GM04503 (cell line): ENCODE data around the gene BCL6B.
"Not testable (repeated sequence)": the region's sequence is repeated elsewhere in the genome, so short reads cannot be mapped to it uniquely, and the experiment has no call there.

Experiments used
- DNase-seq: peaks from one replicate; pipeline ENCODE4 v3.0.0-alpha.2; 2012; ENCODE audit warnings: low read depth

Gene BCL6B, protein sequence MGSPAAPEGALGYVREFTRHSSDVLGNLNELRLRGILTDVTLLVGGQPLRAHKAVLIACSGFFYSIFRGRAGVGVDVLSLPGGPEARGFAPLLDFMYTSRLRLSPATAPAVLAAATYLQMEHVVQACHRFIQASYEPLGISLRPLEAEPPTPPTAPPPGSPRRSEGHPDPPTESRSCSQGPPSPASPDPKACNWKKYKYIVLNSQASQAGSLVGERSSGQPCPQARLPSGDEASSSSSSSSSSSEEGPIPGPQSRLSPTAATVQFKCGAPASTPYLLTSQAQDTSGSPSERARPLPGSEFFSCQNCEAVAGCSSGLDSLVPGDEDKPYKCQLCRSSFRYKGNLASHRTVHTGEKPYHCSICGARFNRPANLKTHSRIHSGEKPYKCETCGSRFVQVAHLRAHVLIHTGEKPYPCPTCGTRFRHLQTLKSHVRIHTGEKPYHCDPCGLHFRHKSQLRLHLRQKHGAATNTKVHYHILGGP

DNA sequence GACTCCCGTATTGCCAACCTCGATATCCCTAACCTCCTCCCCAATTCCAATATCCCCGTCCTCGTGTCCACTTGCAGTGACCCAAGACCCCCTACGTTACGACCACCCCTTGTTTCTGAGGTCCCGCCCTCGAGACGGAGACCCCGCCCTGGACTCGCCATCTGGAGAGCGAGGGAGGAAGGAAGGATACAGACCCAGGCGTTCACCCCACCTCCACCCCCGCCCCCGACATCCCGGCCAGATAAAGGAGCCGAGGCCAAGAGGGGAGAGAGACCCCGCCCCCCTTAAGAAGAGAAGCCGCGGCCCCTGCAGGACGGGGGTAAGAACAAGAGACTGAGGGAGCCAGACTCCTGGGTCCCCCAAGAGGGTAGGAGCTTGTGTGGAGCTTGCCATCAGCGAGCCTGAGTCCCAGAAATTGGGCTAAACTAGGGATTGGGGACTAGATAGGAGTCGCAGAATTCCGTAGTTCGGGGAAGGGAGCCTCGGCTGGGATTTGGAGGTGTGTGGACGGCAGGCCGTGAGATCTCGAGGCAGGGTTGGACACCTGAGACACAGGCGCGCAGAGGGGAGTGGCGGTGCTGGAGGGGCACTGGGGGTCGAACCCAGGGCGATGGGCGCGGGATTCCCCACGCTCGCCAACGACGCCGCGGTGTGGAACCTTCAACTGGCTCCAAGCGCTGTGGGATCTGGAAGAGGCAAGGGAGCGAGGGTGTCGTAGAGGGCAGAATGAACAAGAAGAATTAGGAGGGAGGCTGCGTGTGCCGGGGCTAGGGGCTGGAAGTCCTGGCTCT, at the start of gene BCL6B:
Gene BCL6B (plus strand): TSS at position 270 of the 791 bp plus-strand sequence. CDS start 622 bp downstream, outside the sequence.
- DNase-seq, result no peak

DNA sequence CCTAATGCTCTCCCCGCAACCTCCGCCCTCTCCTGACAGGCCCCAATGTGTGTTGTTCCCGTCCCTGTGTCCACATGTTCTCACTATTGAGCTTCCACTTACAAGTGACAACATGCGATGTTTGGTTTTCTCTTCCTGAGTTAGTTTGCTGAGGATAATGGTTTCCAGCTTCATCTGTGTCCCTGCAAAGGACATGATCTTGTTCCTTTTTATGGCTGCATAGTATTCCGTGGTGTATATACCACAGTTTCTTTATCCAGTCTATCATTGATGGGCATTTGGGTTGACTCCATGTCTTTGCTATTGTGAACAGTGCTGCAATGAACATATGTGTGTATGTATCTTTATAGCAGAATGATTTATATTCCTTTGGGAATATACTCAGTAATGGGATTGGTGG, 43.4 kb upstream of the BCL6B start:
- not testable (repeated sequence) for DNase-seq

DNA sequence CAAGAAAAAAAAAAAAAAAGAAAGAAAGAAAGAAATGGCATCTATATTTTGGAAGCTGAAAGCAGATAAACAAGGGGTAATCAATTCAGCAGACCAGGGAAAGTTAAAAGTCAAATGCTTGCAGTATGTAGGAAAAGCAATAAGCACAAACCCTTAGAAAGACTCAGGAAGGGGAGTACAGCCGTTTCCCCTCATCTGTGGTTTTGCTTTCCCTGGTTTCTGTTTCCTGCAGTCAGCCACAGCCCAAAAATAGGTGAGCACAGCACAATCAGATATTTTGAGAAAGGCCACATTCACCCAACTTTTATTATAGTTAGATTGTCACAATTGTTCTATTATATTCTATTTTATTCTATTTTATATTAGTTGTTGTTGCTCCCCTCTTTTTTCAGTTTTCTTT, 41.4 kb upstream of the BCL6B start:
- DNase-seq, result no peak

DNA sequence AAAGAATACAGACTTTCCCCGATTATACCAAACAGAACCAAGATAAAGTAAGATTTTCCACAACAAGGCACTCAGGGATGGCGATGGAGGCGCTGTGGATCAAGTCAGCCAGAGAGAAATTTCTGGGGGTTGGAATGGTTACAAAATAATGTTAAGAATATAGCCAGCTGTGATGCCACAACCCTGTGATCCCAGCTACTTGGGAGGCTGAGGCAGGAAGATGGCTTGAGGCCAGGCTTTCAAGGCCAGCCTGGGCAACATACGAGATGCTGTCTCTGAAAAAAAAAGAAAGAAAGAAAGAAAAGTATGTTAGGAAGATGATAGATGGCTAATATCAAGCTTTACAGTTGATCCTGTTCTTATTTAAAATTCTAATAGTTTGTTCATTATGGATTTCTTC, 37.6 kb upstream of the BCL6B start:
- DNase-seq, result no peak

DNA sequence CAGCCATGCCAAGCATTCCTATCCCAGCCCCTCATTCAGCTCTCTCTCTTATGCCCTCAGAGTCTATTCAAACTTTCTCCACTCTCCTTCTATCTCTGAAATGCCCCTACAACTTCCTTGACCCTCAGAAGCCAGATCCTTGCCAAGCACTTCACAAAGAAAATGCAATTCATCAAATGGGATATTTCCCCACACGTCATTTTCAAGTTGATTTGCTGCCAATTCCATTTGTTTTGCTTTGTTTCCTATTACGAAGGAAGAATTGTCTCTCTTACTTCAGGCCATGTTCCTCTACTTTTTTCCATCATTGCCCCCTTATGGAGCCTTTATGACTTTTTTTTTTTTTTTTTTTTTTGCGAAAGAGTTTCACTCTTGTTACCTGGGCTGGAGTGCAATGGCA, 36.2 kb upstream of the BCL6B start:
- no peak for DNase-seq

DNA sequence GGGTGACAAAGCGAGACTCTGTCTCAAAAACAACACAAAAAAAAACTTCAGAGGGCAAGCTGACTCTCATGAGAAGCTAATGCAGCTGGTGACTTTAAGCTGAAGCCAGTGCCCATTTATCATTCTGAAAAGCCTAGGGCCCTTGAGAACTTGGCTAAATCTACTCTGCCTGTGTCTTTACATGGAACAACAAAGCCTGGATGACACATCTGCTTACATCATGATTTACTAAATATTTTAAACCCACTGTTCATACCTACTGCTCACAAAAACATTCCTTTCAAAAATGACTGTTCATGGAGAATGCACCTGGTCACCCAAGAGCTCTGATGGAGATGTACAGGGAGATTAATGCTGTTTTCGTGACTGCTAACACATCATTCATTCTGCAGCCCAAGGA, 33.1 kb upstream of the BCL6B start:
- no peak for DNase-seq

DNA sequence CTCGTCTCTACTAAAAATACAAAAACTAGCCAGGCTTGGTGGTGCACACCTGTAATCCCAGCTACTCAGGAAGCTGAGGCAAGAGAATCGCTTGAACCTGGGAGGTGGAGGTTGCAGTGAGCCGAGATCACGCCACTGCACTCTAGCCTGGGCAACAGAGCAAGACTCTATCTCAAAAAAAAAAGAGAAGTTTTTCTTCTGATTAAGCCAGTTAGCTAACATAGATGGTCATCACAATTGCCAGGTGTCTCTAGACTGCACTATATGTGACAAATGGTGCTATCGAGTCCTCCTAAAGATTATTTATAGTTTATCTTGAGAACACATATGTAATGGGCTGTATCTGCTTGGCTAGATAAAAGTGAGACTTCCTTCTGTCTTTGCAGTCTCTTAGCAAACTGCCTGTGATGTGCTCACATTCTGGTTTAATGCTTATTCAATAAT, 29.2 kb upstream of the BCL6B start:
- DNase-seq, result not testable (repeated sequence)

DNA sequence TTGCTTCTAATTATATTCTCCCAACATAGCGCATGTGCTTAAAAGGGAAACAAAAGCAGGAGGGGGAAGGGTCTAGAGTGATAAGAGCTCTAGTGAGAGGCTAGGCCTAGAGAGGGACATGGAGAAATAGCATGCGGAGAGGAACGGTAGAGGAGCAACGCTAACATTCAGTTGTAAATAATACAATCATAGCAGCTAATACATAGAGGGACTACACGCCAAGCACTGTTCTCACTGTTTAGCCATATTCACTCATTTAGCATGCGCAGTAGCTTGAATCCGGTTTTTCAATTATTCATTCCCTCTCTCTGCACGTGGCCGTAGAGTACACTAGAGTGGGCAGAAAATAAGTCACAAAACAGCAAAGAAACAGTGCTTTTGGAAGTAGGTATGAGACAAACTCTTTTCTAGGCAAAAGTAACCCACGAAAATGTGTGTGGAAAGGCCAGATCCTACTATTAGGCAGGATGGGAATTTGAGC, 28.7 kb upstream of the BCL6B start:
- no peak for DNase-seq

DNA sequence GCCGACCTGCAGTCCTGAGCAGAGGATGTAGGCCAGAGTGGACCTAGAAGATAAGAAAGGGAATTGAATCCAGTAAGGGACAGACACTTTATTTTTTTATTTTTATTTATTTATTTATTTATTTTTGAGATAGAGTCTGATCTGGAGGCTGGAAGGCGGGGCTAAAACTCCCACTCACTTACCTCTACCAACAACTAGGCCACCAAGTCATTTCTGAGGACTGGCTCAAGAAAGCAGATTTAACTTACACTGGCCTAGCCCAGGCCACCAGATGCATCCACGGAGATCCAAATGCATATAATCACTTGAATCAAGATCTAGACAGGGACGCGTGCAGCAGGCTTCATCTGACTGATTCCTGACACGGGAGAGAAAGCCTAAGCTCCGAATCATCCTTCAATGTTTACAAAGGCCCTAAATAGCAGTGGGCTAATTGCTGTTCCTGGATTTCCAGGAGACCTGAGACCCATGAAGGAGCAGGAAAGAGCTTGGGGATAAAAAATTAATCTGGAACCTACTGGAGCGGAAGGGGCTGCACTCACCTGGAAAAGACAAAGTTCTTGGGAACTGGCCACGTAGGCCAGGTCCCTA, 28.1 kb upstream of the BCL6B start:
- no peak for DNase-seq

DNA sequence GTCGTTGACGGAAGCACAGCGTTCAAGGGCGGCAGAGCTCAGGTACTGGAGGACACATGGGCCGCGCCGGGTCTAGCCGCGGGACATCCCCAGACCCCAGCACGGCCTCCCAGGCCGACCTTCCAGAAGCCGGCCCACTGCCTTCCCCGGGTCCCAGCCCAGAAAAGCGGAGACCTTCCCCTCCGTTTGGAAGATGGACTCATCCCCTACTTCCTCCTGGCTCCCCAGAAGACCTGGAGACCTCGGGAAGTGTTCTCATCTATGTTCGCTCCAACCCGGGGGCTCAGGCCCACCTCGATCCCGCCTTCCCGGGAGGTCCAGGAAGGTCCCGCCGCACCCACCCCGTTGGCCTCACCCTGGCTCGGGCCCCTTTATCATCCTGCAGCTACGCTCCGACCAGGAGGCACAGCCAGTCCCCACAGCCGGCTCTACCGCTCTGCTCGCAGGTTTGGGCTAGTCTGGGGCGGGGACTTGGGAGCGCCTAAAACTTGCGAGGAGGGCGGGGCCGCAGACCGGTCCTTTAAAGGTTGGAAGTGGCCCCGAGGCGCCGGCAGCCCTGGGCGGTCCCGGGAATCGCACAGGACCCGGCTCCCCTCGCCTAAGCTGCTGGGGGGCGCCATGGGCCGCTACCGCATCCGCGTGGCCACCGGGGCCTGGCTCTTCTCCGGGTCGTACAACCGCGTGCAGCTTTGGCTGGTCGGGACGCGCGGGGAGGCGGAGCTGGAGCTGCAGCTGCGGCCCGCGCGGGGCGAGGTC, 27.2 kb upstream of the BCL6B start, which contains the start of gene ALOX12:
Gene ALOX12 (plus strand): TSS at position 550 of the 756 bp plus-strand sequence. CDS start 69 bp downstream, at position 619.
- no peak for DNase-seq

DNA sequence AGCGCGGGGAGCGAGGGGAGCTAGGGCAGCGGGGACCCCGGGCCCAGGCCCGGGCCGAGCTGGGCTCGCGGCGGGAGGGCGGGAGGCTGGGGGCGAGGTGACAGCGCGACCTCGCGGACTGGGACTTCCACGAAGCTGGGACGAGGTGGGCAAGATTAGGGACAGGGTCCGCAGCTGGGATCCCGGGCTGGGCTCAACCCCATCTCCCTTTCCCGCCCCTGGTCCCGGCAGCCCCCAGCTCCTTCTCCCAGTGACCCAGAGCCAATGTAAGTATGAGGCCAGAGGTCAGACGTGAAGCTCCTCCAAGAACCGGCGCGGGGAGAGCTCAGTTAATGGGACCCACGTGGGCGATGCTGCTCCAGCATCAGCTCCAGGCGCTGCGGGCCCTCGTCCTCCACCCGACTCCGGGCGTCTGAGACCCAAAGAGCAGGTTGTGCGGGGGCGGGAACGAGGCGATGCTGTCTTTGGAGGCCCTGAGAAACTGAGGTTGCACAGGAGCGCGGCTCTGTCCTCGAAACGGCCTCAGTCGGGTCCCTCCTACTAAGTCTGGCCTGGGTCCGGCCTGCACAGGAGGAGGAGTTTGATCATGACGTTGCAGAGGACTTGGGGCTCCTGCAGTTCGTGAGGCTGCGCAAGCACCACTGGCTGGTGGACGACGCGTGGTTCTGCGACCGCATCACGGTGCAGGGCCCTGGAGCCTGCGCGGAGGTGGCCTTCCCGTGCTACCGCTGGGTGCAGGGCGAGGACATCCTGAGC, 26.4 kb upstream of the BCL6B start:
- DNase-seq, result no peak

DNA sequence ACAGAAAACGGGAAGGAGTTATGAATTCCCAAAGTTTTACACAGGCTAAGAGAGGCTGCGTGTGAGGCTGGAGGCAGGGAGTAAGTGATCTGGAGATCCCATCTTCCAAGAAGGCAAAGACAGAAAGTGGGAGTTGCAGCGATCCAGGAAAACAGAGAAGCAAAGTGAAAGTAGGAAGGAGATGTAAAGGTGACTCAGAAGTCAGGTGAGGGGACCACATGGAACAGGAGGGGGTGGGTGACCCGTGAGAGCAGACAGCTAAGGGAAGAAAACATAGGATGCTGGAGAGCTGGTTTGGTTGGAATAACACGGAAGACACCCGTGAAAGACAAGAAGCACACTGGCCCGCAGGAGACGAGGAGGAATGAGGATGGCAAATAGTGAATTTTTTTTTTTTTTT, 25.7 kb upstream of the BCL6B start:
- DNase-seq, result no peak

DNA sequence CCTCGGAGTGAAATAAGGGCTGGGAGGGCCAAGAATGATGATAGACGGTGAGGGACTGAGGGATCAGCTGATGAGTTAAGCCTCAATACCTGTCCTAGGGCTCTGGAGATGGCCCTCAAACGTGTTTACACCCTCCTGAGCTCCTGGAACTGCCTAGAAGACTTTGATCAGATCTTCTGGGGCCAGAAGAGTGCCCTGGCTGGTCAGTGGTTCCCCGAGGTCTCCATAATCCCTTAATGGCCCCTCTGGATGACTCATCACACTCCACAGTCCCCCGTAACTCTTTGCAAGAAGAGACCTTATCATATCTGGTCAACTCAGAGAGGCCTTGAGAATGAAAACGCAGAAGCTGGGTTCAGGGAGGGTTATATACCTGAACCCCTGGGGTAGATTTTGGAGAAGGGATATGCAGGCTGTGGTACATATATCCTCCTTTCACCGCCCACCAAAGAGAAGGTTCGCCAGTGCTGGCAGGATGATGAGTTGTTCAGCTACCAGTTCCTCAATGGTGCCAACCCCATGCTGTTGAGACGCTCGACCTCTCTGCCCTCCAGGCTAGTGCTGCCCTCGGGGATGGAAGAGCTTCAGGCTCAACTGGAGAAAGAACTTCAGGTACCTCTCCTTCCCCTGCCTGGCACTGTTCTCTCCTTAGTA, 23.9 kb upstream of the BCL6B start:
- DNase-seq, result no peak

DNA sequence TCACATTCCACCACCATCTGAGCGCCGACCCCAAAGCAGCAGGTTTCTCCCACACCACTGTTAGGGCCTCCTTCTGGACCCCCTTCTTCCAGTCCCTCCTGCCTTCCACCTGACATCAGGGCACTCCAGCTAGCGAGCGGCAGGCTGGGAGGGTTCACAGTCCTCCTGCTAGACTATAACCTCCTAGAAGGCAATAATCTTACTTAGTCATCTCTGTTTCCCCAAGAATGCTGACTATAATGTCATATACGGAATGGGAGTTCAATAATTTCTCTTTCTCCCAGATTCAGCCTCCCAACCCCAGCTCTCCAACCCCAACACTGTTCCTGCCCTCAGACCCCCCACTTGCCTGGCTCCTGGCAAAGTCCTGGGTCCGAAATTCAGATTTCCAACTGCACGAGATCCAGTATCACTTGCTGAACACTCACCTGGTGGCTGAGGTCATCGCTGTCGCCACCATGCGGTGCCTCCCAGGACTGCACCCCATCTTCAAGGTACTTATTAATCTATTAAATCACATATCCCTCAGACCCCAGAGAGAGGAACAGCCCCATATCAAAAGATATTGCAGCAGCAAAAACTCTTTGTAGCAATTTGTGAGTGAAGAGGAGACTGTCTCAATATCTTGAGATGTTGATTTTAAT, 21.4 kb upstream of the BCL6B start:
- no peak for DNase-seq

DNA sequence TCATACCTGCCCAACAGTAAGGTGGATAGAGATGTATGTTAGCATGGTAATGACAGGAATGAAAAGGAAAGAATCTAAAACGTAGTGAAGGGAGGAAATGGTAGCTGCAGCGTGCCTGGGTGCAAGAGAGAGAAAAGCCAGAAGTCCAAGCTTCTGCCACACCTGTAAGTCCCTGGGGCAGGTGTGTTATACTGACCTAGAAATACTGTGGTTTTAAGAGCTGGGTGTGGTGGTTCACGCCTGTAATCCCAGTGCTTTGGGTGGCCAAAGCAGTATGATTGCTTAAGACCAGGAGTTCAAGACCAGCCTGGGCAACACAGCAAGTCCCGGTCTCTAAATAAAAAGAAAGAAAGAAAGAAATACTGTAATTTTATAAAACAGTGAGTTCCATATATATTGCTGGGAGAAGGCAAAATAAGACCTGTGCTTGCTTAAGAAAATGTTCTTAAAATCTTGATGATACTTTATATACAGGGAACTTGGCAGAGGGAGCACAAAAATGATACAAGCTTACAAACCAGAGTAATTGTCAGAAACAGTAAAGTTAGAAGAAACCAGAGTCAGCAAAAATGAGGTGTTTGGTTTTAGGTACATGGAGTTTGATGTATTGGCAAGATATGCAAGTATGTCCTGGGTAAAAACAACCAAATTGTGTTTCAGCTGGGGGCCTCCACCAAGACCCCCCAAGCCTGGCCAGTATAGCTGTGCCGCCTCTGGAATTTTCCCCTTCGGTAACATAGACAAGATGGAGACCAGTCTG, 20.4 kb upstream of the BCL6B start:
- no peak for DNase-seq

DNA sequence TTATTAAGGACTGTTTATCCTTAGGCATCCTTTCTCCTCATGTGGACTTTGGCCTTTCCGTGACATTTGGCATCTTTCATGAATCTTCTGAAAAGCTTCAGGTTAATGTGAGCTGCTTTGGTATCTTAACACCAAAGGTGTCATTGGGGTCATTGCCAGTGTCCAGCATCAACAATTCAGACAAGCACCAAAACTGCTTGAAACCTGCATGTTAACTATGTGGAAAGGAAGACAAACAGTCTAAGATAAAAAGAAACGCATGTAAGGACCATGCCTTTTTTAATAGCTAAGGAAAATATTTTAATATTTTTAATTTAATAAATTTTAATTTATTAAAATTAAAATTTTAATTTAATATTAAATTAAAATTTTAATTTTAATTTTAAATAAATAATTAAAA, 19.1 kb upstream of the BCL6B start:
- no peak for DNase-seq

DNA sequence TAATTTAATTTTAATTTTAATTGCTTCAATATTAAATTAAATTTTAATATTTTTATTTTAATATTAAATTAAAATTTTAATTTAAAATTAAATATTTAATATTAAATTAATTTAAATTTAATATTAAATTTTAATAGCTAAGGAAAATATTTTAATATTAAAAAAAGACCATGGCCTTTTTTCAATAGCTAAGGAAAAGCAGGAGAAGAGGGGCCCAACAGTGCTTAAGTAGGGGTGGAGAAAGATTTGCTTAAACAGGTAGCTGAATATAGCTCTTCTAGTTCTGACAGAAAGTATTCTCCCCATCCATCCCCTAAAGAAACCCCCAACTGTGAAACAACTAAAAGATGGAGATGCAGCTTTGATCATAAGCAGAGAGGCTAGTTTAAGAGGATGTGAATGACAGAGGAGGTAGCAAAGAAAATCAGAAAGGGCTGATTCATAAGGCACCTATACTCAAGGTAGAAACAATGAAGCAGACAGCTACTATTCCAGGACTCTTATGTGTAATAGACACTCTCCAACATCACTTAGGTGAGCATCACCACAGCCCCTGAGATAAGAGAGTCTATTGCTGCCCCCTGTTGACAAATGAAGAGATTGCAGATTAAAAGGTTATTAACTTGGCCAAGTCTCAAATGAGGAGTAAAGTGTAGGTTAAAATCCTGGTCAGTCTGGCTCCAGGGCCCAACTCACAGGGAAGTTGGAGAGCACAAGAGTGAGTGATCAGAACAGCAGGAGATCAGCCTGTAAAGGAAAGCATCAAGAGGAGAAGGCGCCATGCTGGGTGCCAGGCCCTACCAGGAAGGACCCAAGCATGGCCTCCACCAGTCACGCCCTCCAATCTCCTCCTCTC, 18.2 kb upstream of the BCL6B start:
- no peak for DNase-seq

DNA sequence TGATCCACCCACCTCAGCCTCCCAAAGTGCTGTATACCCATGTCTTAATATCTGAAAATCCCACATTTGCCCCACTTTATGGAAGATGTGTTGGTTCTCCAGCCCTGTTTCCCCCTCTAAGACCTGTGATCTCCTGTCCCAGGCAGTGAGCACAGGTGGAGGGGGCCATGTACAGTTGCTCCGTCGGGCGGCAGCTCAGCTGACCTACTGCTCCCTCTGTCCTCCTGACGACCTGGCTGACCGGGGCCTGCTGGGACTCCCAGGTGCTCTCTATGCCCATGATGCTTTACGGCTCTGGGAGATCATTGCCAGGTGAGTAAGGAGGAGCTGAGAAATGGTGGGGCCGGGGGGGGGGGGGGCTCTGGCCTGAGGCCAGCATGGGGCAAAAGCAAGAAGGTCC, 17.1 kb upstream of the BCL6B start:
- DNase-seq, result no peak
